ENCODE measurements around the gene TIMM13.

TIMM13 gene

DNA sequence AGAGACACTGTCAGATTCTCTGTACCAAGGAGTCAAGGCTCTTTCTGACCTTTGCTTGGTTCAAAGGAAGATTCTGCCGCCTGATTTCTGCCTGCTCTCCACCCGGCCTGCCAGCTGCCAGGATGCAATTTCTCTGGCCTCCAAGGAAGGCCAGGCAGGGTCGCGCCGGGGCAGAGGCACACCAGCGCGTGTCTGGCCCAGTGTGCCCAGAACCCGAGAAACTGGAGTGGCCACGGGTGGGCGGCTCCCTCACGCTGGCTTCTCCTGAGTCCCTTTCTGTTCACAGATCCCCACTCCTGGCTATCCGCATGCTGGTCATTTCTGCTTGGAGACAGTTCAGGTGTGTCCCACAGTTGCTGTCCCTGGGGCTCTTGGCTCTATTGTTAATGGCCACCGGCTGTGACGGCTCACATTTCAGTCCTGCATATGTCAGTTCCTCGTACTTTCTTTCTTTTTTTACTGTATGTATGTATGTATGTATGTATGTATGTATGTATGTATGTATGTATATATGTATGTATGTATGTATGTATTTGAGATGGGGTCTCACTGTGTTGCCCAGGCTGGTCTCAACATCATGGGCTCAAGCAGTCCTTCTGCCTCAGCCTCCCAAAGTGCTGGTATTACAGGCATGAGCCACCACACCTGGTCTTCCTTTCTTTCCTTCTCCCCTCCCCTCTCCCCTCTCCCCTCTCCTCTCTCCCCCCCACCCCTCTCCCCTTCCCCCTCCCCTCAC is 50.4 kb downstream of the TIMM13 start:
- no peak for DNase-seq

Measured in stimulated activated CD4-positive, alpha-beta T cell treated with anti-CD3 and anti-CD28 coated beads, Interleukin-4, amount 100 ng/mL, for 4 hours (primary cell).